HCT116 (cell line): ENCODE results near the gene GLT8D2.

Experiments used
- CBX3 ChIP-seq: IDR thresholded peaks from 2 replicates; pipeline ENCODE4 v1.6.1; 2012; ENCODE audit warnings: low read depth
- CTCF ChIP-seq, 3 experiments: fragments of 200-600 bp in 1 of 3; sonication (generic) in 1 of 3; IDR thresholded peaks in 2 of 3; conservative IDR thresholded peaks in 1 of 3; 2 replicates each; pipeline ENCODE4 v1.5.1; 2012 to 2017; ENCODE audit warnings: low read depth in 2 of 3, low read length in 2 of 3, antibody characterized with exemption in 1 of 3, borderline replicate concordance in 1 of 3, control low read depth in 1 of 3, mild to moderate bottlenecking in 1 of 3, mixed read lengths in 1 of 3, mixed run types in 1 of 3, moderate library complexity in 1 of 3; ENCODE audit not compliant: insufficient read depth in 1 of 3
- EZH2 ChIP-seq: fragments of 200-600 bp; sonication (generic); IDR thresholded peaks from 2 replicates; pipeline ENCODE4 v1.6.1; 2017; ENCODE audit warnings: antibody characterized with exemption, mixed run types
- MAX ChIP-seq: IDR thresholded peaks from 2 replicates; pipeline ENCODE4 v1.6.1; 2012
- POLR2A ChIP-seq: IDR thresholded peaks from 2 replicates; pipeline ENCODE4 v1.7.0; 2011; ENCODE audit warnings: borderline replicate concordance; ENCODE audit not compliant: insufficient read depth, insufficient read length; ENCODE audit errors: extremely low read depth
- POLR2AphosphoS5 ChIP-seq: IDR thresholded peaks from 2 replicates; pipeline ENCODE4 v1.6.1; 2011; ENCODE audit warnings: mild to moderate bottlenecking, low read depth, low read length, moderate library complexity
- REST ChIP-seq: IDR thresholded peaks from 2 replicates; pipeline ENCODE4 v1.6.1; 2012; ENCODE audit warnings: low read depth
- SRF ChIP-seq: IDR thresholded peaks from 2 replicates; pipeline ENCODE4 v1.6.1; 2012; ENCODE audit warnings: low read depth
- ZNF274 ChIP-seq: fragments of 200-500 bp; sonication (Bioruptor generic); IDR thresholded peaks from 2 replicates; pipeline ENCODE4 v1.6.1; 2014; ENCODE audit warnings: mild to moderate bottlenecking, low read depth, low read length, inconsistent platforms

- no peak for TF ChIP-seq CTCF (IDR thresholded peaks at IDR 0.05 in 2 of 3, conservative IDR thresholded peaks at IDR 0.05 in 1 of 3; ENCODE audit: borderline replicate concordance in 1 of 3, insufficient read depth in 1 of 3, low read depth in 2 of 3, low read length in 2 of 3)
- TF ChIP-seq SRF: 0 out of 2 replicates have a peak, but pooled peaks have one; percentile 2
- TF ChIP-seq POLR2A: no peak
- no peak for TF ChIP-seq REST
- no peak for TF ChIP-seq POLR2AphosphoS5
- TF ChIP-seq EZH2: no peak
- no peak for TF ChIP-seq CBX3
- no peak for TF ChIP-seq MAX
- TF ChIP-seq ZNF274: no peak
These were observed 84.8 kb downstream of the GLT8D2 start for GRCh38 chr12:103965255-103965589.
